K562 (cell line): ENCODE results near the gene ALDH5A1. TPM values are rescaled to one million over a fixed set of nuclear protein-coding genes. Genes with fewer than 3 reads are reported as not detected.

ENCODE experiments used
- ATAC-seq: fragments of 200-7000 bp; cut with Tn5 transposase; 3 replicates; pipeline ENCODE4 v1.9.1; 2020; ENCODE audit warnings: moderate library complexity
- BruUV-seq: library from RNA; stranded (reverse); fragments of 400-500 nt; replicated peaks from 2 replicates; lab custom pipeline; 2021; lab: Mats Ljungman, UMichigan
- CTCF ChIA-PET: fragments of 300-600 bp; formaldehyde crosslinking; extraction: SDS; loops from one replicate; lab custom pipeline; 2021; ENCODE audit warnings: low intra/inter-chr PET ratio; lab: Yijun Ruan, JAX
- POLR2A ChIA-PET: fragments of 300-600, 350-650 bp; sonication (Branson Sonifier 250); formaldehyde crosslinking; extraction: SDS; loops from one replicate; lab custom pipeline; 2021; ENCODE audit warnings: antibody characterized with exemption, inconsistent platforms; lab: Yijun Ruan, JAX
- DNase-seq, 4 experiments: peaks; one replicate each; pipeline versions ENCODE4 v3.0.0 to v3.0.0-alpha.2; 2011 to 2018; ENCODE audit warnings: low spot score in 3 of 4, mixed read lengths in 3 of 4; ENCODE audit errors: extremely low read depth in 1 of 4
- FAIRE-seq: peaks from 2 replicates; lab custom pipeline; 2011; peaks lifted over from hg19 to GRCh38; lab: Jason Lieb, UNC
- H2AFZ ChIP-seq: 2 replicates; pipeline ENCODE4 v1.6.0; 2011; ENCODE audit warnings: low read depth, low read length, control low read depth, inconsistent platforms
- H3K27ac ChIP-seq: fragments of 200-600 bp; 3 replicates; pipeline ENCODE4 v1.8.0; 2011; ENCODE audit warnings: low read depth, mild to moderate bottlenecking, control low read depth, inconsistent platforms, low read length, moderate library complexity, mixed read lengths; ENCODE audit errors: extremely low read depth
- H3K27me3 ChIP-seq, 2 experiments: fragments of 300-600 bp in 1 of 2; 2 replicates in 1 of 2; 3 replicates in 1 of 2; pipeline versions ENCODE4 v1.6.0 to v1.8.0; 2011; ENCODE audit warnings: inconsistent platforms in 2 of 2, low read length in 2 of 2, mild to moderate bottlenecking in 1 of 2, mixed read lengths in 1 of 2, moderate library complexity in 1 of 2; ENCODE audit not compliant: control insufficient read depth in 2 of 2, insufficient read depth in 2 of 2
- H3K36me3 ChIP-seq: fragments of 300-600 bp; 3 replicates; pipeline ENCODE4 v1.8.0; 2011; ENCODE audit warnings: mild to moderate bottlenecking, low read length, inconsistent platforms; ENCODE audit not compliant: control insufficient read depth, insufficient read depth
- H3K4me1 ChIP-seq, 2 experiments: fragments of 200-600 bp in 1 of 2; replicated peaks in 1 of 2; 2 replicates in 1 of 2; 3 replicates in 1 of 2; pipeline versions ENCODE4 v1.5.1 to v1.8.0; 2011; ENCODE audit warnings: inconsistent platforms in 2 of 2, low read length in 2 of 2, mild to moderate bottlenecking in 1 of 2, mixed read lengths in 1 of 2, moderate library complexity in 1 of 2; ENCODE audit not compliant: control insufficient read depth in 2 of 2, insufficient read depth in 2 of 2
- H3K4me2 ChIP-seq: 2 replicates; pipeline ENCODE4 v1.6.1; 2011; ENCODE audit warnings: low read length, control low read depth, inconsistent platforms, mixed read lengths; ENCODE audit not compliant: insufficient read depth
- H3K4me3 ChIP-seq: fragments of 200-600 bp; sonication (generic), shearing (Covaris generic); 2 replicates; pipeline ENCODE4 v1.5.1; 2016; ENCODE audit warnings: control low read depth, inconsistent platforms
- H3K79me2 ChIP-seq: fragments of 200-600 bp; 3 replicates; pipeline ENCODE4 v1.8.0; 2011; ENCODE audit warnings: low read length, inconsistent platforms; ENCODE audit not compliant: control insufficient read depth, insufficient read depth
- H3K9ac ChIP-seq, 2 experiments: 2 replicates each; pipeline versions ENCODE4 v1.6.0 to v1.6.1; 2011; ENCODE audit warnings: low read depth in 2 of 2, low read length in 2 of 2, control low read depth in 1 of 2, inconsistent platforms in 1 of 2, mild to moderate bottlenecking in 1 of 2, mixed read lengths in 1 of 2; ENCODE audit not compliant: insufficient read depth in 1 of 2
- H3K9me1 ChIP-seq: one replicate; pipeline ENCODE4 v1.6.0; 2011; ENCODE audit warnings: inconsistent platforms, mild to moderate bottlenecking, low read length, moderate library complexity; ENCODE audit not compliant: control insufficient read depth, insufficient read depth
- H3K9me3 ChIP-seq: replicated peaks from 2 replicates; pipeline ENCODE4 v1.5.1; 2011; ENCODE audit warnings: low read depth, low read length, inconsistent platforms; ENCODE audit not compliant: control insufficient read depth, insufficient read depth
- H4K20me1 ChIP-seq: replicated peaks from 2 replicates; pipeline ENCODE4 v1.6.1; 2011; ENCODE audit warnings: low read length, inconsistent platforms, mixed read lengths; ENCODE audit not compliant: control insufficient read depth, insufficient read depth
- BCOR ChIP-seq: fragments of 450-650 bp; IDR thresholded peaks from 2 replicates; pipeline ENCODE4 v1.6.1; 2016
- BHLHE40 ChIP-seq: IDR thresholded peaks from 2 replicates; pipeline ENCODE4 v1.6.1; 2011; ENCODE audit warnings: low read length, improper control_type of control experiment
- CTBP1 ChIP-seq: fragments of 450-650 bp; IDR thresholded peaks from 2 replicates; pipeline ENCODE4 v1.6.1; 2016; ENCODE audit warnings: borderline replicate concordance
- EGR1 ChIP-seq: fragments of 450-650 bp; conservative IDR thresholded peaks from 2 replicates; pipeline ENCODE4 v1.6.1; 2017; ENCODE audit warnings: mild to moderate bottlenecking
- KDM4B ChIP-seq, 2 experiments: fragments of 450-650 bp in 1 of 2; sonication (generic) in 1 of 2; IDR thresholded peaks; 2 replicates each; pipeline ENCODE4 v1.6.1; 2016 to 2017; ENCODE audit warnings: borderline replicate concordance in 2 of 2, antibody characterized with exemption in 1 of 2, low read depth in 1 of 2, mild to moderate bottlenecking in 1 of 2
- KHSRP ChIP-seq: fragments of 450-650 bp; IDR thresholded peaks from 2 replicates; pipeline ENCODE4 v1.6.1; 2017
- SREBF2 ChIP-seq: sonication (generic); formaldehyde crosslinking; IDR thresholded peaks from 2 replicates; pipeline ENCODE4 v1.4.0; 2020; ENCODE audit warnings: mild to moderate bottlenecking, missing genetic modification reagents
- TAF15 ChIP-seq: fragments of 200-400 bp; formaldehyde crosslinking; IDR thresholded peaks from 2 replicates; pipeline ENCODE4 v1.6.1; 2017; ENCODE audit warnings: mild to moderate bottlenecking, low read depth, low read length, moderate library complexity
- ZNF134 ChIP-seq: fragments of 250-450 bp; sonication (Bioruptor Pico); conservative IDR thresholded peaks from 2 replicates; pipeline ENCODE4 v1.4.0; 2020
- ZNF431 ChIP-seq: sonication (generic); formaldehyde crosslinking; IDR thresholded peaks from 2 replicates; pipeline ENCODE4 v1.8.0; 2022; ENCODE audit warnings: mild to moderate bottlenecking, missing genetic modification reagents
- ZNF507 ChIP-seq: conservative IDR thresholded peaks from 2 replicates; pipeline ENCODE4 v1.6.1; 2017; ENCODE audit warnings: missing genetic modification characterization, missing compliant biosample characterization
- ZNF696 ChIP-seq: fragments of 250-450 bp; sonication (Bioruptor Pico); conservative IDR thresholded peaks from 2 replicates; pipeline ENCODE4 v1.4.0; 2020; ENCODE audit warnings: mild to moderate bottlenecking, moderate library complexity
- WGBS: fragments of 100-300 bp; shearing (Covaris generic); methylation state at CpG from one replicate; pipeline ENCODE4 v1.1.6; 2016; ENCODE audit warnings: low coverage, mixed read lengths; ENCODE audit not compliant: insufficient coverage; ENCODE audit errors: missing lambda C conversion rate; 5-methylcytosine and 5-hydroxymethylcytosine counted together
- in situ Hi-C: fragments of 300-500 bp; cut with MboI; formaldehyde crosslinking; loops from 4 replicates; pipeline ENCODE4 v1.15.0; 2018; ENCODE audit warnings: inconsistent platforms, mixed read lengths
- intact Hi-C: fragments of 100-400 bp; cut with micrococcal nuclease; formaldehyde crosslinking; loops from 2 replicates; pipeline ENCODE4 v1.14.2; 2022
- polyA plus RNA-seq, 8 experiments: library from polyadenylated mRNA; depleted of rRNA in 4 of 8; stranded (reverse) in 5 of 8; unstranded in 3 of 8; fragments of >200 nt; fragmentation: Nextera tagmentation in 2 of 8; fragmentation: Illumina TruSeq in 1 of 8; extraction: Ambion mirVana in 2 of 8; extraction: Trizol in 1 of 8; gene quantifications; 2 replicates each; pipeline versions ENCODE4 v1.2.1 to v1.2.3, GENCODE V29; 2011 to 2014; ENCODE audit warnings: inconsistent platforms in 1 of 8, missing spikeins in 1 of 8
- total RNA-seq, 7 experiments: library from RNA; depleted of rRNA in 6 of 7; stranded (reverse); fragments of >200 nt in 6 of 7; fragmentation: Illumina TruSeq in 2 of 7; extraction: Trizol in 2 of 7; gene quantifications; 2 replicates each; pipeline versions ENCODE4 v1.2.1 to v1.2.3, GENCODE V29; 2011 to 2021; ENCODE audit warnings: low replicate concordance in 1 of 7
- TF ChIP-seq, protein P1 (sequence below): fragments of 450-650 bp; IDR thresholded peaks from 2 replicates; pipeline ENCODE4 v1.6.1; 2016
- TF ChIP-seq, protein P2 (sequence below): fragments of 450-650 bp; IDR thresholded peaks from 2 replicates; pipeline ENCODE4 v1.6.1; 2017; ENCODE audit warnings: mild to moderate bottlenecking, moderate library complexity

The ALDH5A1 gene
- total and polyA plus RNA-seq, 9 of the 15 experiments (the other 6 are each of a cell fraction or from before 2014, with no cell fraction given) = 2.2 to 19.7 (median 9.5) TPM

DNA sequence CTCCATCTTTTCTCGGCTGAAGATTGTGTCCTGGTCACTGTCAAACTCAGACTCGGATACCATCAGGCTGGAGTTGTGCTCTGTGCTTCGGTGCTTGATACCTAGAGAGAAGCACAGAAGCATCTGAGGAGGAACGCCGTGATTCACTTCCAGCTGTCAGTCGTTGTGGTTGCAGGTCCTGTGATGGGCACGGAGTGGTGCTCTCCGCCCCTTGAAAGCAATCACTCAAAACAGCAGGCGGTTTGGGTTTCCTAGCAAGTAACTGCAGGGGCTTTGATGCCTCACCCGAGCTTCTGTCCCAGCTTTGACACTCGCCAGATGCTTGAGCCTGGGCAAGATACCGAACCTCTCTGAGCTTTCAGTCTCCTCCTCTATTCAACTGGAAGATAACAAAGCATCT lies 52.5 kb downstream of the ALDH5A1 start (continued):
- TF ChIP-seq, protein P1, sequence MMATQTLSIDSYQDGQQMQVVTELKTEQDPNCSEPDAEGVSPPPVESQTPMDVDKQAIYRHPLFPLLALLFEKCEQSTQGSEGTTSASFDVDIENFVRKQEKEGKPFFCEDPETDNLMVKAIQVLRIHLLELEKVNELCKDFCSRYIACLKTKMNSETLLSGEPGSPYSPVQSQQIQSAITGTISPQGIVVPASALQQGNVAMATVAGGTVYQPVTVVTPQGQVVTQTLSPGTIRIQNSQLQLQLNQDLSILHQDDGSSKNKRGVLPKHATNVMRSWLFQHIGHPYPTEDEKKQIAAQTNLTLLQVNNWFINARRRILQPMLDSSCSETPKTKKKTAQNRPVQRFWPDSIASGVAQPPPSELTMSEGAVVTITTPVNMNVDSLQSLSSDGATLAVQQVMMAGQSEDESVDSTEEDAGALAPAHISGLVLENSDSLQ = peak; percentile 75
- peak; percentile 87 for TF ChIP-seq BHLHE40
- 0 out of 2 replicates have a peak, but pooled peaks have one; percentile 13 for TF ChIP-seq CTBP1

DNA sequence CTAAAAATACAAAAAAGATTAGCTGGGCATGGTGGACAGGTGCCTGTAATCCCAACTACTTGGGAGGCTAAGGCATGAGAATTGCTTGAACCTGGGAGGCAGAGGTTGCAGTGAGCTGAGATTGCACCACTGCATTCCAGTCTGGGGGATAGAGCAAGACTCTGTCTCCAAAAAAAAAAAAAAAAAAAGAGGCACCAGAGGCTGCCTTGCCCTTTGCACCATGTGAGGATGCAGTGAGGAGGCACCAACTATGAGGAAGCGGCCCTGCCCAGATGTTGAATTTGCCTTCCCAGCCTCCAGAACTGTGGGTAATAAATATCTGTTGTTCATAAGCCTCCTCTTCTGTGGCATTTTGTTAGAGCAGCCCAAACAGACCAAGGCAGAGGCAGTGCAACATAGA lies 54.4 kb downstream of the ALDH5A1 start:
- ChIA-PET CTCF (no interaction called here), POLR2A (no interaction called here)
- Histone ChIP-seq H3K27ac (no peak overlapping the region), H3K79me2 (no peaks in the 10 kb centered on the region), H2AFZ (no peak overlapping the region), H3K9me3 (no peaks in the 10 kb centered on the region), H3K27me3 (peaks cover 35 to 50% of the 10 kb centered on the region in 2 experiments), H3K4me2 (no peak overlapping the region), H3K4me1 (no peaks in the 10 kb centered on the region), H4K20me1 (no peaks in the 10 kb centered on the region; the same call in 1 of the 2 replicates), H3K9ac (no peak overlapping the region), H3K9me1 (peaks cover 3% of the 10 kb centered on the region), H3K4me3 (no peak overlapping the region), H3K36me3 (no peaks in the 10 kb centered on the region)
- TF ChIP-seq ZNF696 (CRISPR knock-in tag) = no peak
- no peak for TF ChIP-seq TAF15
- no peak for TF ChIP-seq ZNF507 (tag)
- TF ChIP-seq ZNF431 = no peak
- TF ChIP-seq, protein P2, sequence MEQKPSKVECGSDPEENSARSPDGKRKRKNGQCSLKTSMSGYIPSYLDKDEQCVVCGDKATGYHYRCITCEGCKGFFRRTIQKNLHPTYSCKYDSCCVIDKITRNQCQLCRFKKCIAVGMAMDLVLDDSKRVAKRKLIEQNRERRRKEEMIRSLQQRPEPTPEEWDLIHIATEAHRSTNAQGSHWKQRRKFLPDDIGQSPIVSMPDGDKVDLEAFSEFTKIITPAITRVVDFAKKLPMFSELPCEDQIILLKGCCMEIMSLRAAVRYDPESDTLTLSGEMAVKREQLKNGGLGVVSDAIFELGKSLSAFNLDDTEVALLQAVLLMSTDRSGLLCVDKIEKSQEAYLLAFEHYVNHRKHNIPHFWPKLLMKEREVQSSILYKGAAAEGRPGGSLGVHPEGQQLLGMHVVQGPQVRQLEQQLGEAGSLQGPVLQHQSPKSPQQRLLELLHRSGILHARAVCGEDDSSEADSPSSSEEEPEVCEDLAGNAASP = no peak
- no peak for TF ChIP-seq SREBF2 (CRISPR knock-in tag)
- no peak for TF ChIP-seq ZNF134 (CRISPR knock-in tag)
- no peak for TF ChIP-seq BCOR
- no peak for TF ChIP-seq KDM4B (IDR thresholded peaks at IDR 0.05; ENCODE audit: borderline replicate concordance in 2 of 2, low read depth in 1 of 2)
- no peak for TF ChIP-seq KHSRP
- no peak for TF ChIP-seq EGR1
- intact Hi-C loops (no loop called here), in situ Hi-C loops (no loop called here)
- ATAC-seq = no peak
- BruUV-seq = no TSS peak
- FAIRE-seq = no peak
- WGBS = 0% methylated on average over 1 of the region's 1 CpG
- DNase-seq = no peak
